GM18907 (cell line): ENCODE measurements around the gene PDE6C.

Source experiments
- ATAC-seq: cut with Tn5 transposase; IDR thresholded peaks from one replicate; pipeline ENCODE4 v1.9.1; 2021; ENCODE audit warnings: mild to moderate bottlenecking, moderate library complexity; ENCODE audit not compliant: unreplicated experiment

The PDE6C gene

DNA sequence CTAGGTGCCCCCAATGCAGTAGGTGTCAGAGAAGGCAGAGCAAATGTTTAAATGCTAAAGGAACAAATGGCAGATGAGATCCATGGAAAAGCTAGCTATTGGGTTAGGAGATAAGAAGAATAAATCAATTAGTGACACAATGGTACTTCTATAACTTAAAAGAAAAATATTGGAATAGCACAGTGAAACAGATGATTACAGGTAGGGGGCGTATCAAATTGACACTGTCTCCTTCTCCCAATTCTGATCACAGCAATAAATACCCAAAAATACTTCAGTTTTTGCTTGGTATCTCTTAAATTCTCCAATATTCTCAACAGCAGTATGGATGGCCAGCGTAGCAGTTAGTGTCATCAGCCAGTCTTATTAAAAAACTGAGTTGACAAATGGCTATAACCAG, 84.9 kb downstream of the PDE6C start:
- no peak for ATAC-seq

GRCh38 chr10:93701866-93702209, 89.5 kb downstream of the PDE6C start:
- ATAC-seq = peak; percentile 23

DNA sequence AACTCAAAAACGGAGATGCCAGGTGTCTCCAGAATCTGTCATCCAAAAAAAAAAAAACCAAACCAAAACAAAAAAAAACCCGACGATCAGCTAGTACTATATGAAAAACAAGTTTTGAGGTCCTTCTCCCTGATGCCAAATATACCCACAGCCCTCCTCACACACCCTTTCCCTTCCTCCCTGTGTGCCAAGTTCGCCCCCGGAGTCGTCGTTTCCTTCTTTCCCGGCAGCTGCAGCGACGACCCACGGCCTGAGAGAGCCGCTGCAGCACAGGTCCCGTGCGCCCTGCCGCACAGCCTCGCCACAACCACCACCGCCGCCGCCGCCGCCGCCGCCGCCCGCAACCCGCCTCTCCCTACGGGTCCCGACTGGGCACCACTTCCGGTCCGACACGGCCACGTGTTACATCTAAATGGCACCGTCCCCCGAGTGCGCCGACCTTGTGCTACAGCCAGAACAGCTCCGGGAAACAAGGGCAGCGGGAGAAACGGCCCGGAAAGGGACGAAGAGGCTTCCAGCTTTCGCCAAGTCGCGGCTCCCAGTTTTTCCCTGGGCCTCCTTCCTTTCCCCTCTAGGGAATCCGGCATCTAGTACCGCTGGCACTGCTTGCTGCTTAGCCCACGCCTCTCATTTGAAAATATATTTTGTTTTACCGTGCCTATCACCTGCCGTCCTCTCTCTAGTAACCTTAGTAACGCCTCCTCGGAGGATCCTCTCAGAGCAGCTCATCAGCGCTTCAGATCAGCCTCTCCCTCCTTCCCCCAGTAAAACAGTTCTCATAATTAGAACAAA, 90.1 kb downstream of the PDE6C start, which contains the start of gene FRA10AC1:
TSS of gene FRA10AC1 (minus strand) at position 383 of the 792 bp plus-strand sequence. CDS start 2,486 bp downstream, outside the sequence.
- peak; percentile 84 for ATAC-seq

DNA sequence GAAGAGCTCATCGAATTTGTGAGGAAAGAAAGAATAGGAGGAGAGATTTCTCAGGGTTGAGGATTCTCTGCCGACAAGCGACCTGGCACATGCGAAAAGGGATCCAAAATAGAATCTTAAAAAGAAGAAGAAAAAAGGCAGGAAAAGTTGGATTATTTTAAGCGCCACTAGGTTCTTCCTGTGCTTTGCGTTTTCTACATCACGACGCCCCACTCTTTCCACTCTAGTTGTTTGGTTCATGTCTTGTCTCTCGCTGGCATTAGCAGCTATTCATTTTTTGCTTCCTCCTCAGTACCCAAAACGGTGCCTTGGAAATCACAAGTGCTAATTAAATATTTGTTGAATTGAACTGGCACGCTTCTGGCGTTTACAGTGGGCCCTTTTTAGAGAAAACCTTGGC, 90.7 kb downstream of the PDE6C start:
- no peak for ATAC-seq

DNA sequence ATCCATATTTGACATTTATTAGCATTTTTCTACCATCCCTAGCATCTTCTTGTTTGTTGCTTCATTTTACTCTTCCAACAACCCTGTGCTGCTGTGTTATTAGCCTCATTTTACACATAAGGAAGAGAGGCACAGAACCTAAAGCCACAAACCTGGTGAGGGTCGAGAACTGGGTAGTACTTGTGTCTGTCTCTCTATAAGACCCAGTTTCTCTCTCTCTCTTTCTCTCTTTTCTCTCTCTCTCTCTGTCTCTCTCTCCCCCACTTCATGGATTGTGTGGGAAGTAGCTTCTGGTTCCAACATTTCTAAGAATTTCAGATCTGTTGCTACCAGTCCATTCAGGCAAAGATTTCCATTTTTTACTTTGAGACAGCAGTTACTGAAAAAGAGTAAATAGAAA, 91.5 kb downstream of the PDE6C start:
- ATAC-seq = no peak

- ATAC-seq = no peak
Observed at GRCh38 chr10:93704451-93704850, 92.1 kb downstream of the PDE6C start.

DNA sequence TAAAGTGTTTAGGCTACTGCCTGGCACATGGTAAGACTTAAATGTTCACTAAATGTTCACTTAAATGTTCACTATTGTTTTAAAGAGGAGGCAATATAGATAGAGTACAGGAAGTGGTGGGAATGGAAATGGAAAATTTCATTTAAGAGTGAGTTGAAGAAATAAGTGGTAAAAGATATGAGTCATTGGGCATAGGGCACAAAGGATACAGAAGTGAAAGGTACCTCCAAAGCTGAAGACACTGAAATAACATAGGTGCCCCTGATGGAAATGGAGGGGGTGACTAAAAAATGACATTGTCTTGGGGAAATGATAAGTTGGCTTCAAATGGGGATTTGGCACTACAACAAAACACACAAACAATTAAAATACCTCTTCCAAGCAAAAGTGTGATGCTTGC, 95.3 kb downstream of the PDE6C start:
- no peak for ATAC-seq

DNA sequence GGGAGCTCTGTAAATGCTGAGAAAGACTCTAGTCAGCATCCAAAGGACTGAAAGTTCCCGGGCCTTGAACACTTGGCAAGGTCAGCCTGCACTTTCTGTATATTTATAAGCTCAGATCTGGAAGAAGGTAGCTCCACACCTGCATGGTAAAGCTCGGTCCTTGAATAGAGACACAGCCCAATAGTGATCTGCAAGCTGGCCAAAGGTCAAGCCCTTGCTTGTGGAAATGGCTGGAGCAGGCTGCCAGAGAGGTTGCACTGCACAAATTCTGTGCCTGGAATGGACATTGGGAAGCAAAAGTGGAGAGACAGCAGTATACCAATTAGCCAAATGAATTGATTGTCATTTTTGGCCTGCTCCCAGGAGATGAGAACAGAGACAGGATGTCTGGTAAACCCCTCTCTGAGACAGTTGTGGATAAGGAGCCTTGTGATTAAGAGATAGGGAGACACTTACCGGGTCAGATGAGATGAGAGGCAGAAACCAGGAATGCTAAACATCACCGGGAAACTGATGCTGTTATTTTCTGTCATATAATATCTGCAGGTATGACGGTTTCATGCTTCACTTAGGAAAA, 98.1 kb downstream of the PDE6C start:
- ATAC-seq = no peak

DNA sequence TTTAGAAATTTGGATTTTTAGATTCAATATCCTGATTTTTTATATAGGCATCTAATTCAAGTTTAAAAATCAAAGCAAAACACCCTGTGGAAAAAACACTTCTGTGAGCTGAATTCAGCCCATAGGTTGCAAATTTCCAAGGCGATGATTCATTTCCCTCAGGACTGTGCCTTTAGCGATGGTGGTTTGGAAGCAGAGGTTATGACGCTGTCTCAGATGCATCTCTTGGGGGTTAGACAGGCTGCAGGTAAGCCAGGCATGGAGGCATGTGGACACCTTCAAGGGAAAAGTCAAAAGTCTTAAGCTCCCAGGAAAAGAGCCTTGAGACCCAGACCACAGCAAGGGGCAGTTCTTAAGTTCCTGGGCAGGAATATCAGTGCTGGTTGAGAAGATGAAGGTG, 99.6 kb downstream of the PDE6C start:
- ATAC-seq = no peak

DNA sequence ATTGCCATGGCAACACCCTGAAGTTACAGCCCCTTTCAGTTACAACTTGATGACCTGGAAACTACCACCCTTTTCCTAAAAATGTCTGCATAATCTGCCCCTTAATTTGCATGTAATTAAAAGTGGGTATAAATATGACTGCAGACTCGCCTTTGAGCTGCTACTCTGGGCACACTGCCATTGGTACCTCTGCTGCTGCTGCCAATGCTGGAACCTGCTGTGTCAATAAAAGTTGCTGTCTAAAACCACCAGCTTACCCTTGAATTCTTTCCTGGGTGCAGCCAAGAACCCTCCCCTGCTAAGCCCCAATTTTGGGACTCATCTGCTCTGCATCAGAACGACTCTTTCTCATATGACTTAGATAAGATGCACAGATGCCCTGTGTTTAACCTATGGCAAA, 100.3 kb downstream of the PDE6C start:
- ATAC-seq = no peak

DNA sequence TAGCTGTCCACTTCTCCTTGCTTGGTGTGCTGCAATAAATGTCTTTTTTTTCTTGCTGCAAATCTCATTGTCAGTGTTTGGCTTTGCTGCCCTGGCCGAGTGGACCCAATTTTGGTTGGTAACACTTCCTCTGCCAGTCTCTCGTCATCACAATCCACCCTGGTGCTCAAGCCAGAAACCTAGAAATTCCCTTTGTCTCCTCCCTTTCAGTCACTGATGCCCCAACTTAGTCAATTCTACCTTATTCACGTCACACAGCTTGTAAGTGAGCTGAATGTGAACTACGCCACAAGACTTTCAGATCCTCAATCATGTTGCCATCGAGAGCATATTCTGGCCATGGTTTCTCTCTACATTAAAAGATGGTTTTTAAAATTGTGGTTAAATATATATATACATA, 103.0 kb downstream of the PDE6C start:
- peak; percentile 94 for ATAC-seq
